Hepatocyte (in vitro differentiated cells): ENCODE data around the gene ACAD9. TPM values are rescaled to one million over a fixed set of nuclear protein-coding genes. Genes with fewer than 3 reads are reported as not detected.

Source experiments
- DNase-seq: peaks from one replicate; pipeline ENCODE4 v3.0.0-alpha.2; 2016; ENCODE audit warnings: low spot score
- H2AFZ ChIP-seq: fragments of 200-600 bp; sonication (generic); 2 replicates; pipeline ENCODE4 v1.6.0; 2016; ENCODE audit warnings: antibody characterized with exemption, mild to moderate bottlenecking
- H3K27ac ChIP-seq: fragments of 200-600 bp; sonication (generic); 2 replicates; pipeline ENCODE4 v1.5.1; 2016; ENCODE audit warnings: mild to moderate bottlenecking
- H3K27me3 ChIP-seq: fragments of 200-600 bp; sonication (generic); 2 replicates; pipeline ENCODE4 v1.6.1; 2016
- H3K36me3 ChIP-seq: fragments of 200-600 bp; sonication (generic); replicated peaks from 2 replicates; pipeline ENCODE4 v1.5.1; 2016; ENCODE audit warnings: low read depth; ENCODE audit not compliant: insufficient read depth
- H3K4me1 ChIP-seq: fragments of 200-600 bp; sonication (generic); 2 replicates; pipeline ENCODE4 v1.5.1; 2016; ENCODE audit warnings: mild to moderate bottlenecking, moderate library complexity; ENCODE audit not compliant: insufficient read depth
- H3K4me2 ChIP-seq: fragments of 200-600 bp; sonication (generic); 2 replicates; pipeline ENCODE4 v1.6.0; 2016
- H3K4me3 ChIP-seq: fragments of 200-600 bp; sonication (generic); 2 replicates; pipeline ENCODE4 v1.5.1; 2016; ENCODE audit warnings: mild to moderate bottlenecking
- H3K79me2 ChIP-seq: fragments of 200-600 bp; sonication (generic); 2 replicates; pipeline ENCODE4 v1.6.0; 2017; ENCODE audit warnings: mild to moderate bottlenecking
- H3K9me2 ChIP-seq: fragments of 200-600 bp; sonication (generic); replicated peaks from 2 replicates; pipeline ENCODE4 v1.6.0; 2017; ENCODE audit warnings: mild to moderate bottlenecking; ENCODE audit not compliant: insufficient read depth
- H3K9me3 ChIP-seq: fragments of 200-600 bp; sonication (generic); 2 replicates; pipeline ENCODE4 v1.5.1; 2016; ENCODE audit warnings: low read depth, mild to moderate bottlenecking
- H4K20me1 ChIP-seq: fragments of 200-600 bp; sonication (generic); 2 replicates; pipeline ENCODE4 v1.6.0; 2016; ENCODE audit warnings: mild to moderate bottlenecking; ENCODE audit not compliant: insufficient read depth, poor library complexity, severe bottlenecking
- EZH2 ChIP-seq: fragments of 200-600 bp; sonication (generic); IDR thresholded peaks from 2 replicates; pipeline ENCODE4 v1.6.1; 2016; ENCODE audit warnings: antibody characterized with exemption, mild to moderate bottlenecking, borderline replicate concordance
- EZH2phosphoT487 ChIP-seq: fragments of 200-600 bp; sonication (generic); IDR thresholded peaks from one replicate; pipeline ENCODE4 v1.6.1; 2018; ENCODE audit warnings: antibody characterized with exemption, mild to moderate bottlenecking, low read depth, moderate library complexity; ENCODE audit not compliant: unreplicated experiment, severe bottlenecking
- WGBS: methylation state at CpG from one replicate; pipeline ENCODE4 v1.1.6; 2016; ENCODE audit warnings: low lambda C conversion rate; ENCODE audit errors: missing lambda C conversion rate; 5-methylcytosine and 5-hydroxymethylcytosine counted together
- polyA plus RNA-seq: library from polyadenylated mRNA; unstranded; fragments of >200 nt; fragmentation: Nextera tagmentation; extraction: Ambion mirVana; gene quantifications from 2 replicates; pipeline ENCODE4 v1.2.1, GENCODE V29; 2016
- total RNA-seq: library from RNA; depleted of rRNA; stranded (reverse); fragments of >200 nt; gene quantifications from 2 replicates; pipeline ENCODE4 v1.2.3, GENCODE V29; 2014
- TF ChIP-seq, protein P1 (sequence below): fragments of 200-600 bp; sonication (generic); IDR thresholded peaks from 2 replicates; pipeline ENCODE4 v1.5.1; 2016; ENCODE audit warnings: antibody characterized with exemption, mild to moderate bottlenecking; ENCODE audit not compliant: poor library complexity

The ACAD9 gene
- total and polyA plus RNA-seq, 2 experiments from 2014 or later, result 32.0 to 33.8 TPM

DNA sequence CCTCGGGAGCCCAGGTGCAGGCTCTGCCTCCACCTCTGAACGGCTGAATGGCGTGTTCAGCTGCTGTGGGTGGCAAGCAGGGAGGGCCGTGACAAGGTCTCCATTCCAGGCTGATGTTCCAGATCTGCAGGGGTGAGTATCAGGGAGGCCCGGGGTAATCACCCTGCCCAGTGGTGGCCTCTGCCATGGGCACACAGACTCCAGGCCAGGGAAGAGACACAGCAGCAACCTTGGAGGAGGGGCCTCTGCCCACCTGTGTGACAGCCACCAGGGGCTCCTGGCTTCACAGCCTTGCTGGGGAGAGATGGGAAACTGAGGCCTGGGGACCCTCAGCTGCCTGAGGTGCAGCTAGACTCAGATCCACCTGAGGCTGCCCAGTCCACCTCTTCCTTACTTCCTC lies 25.6 kb upstream of the ACAD9 start:
- no peaks in the 10 kb centered on the region for H3K9me2 ChIP-seq
- no peaks in the 10 kb centered on the region for H3K27me3 ChIP-seq
- H2AFZ ChIP-seq, result no peak overlapping the region
- H3K4me1 ChIP-seq, result no peaks in the 10 kb centered on the region
- TF ChIP-seq EZH2 (no peak), EZH2phosphoT487 (no peak)
- TF ChIP-seq, protein P1, sequence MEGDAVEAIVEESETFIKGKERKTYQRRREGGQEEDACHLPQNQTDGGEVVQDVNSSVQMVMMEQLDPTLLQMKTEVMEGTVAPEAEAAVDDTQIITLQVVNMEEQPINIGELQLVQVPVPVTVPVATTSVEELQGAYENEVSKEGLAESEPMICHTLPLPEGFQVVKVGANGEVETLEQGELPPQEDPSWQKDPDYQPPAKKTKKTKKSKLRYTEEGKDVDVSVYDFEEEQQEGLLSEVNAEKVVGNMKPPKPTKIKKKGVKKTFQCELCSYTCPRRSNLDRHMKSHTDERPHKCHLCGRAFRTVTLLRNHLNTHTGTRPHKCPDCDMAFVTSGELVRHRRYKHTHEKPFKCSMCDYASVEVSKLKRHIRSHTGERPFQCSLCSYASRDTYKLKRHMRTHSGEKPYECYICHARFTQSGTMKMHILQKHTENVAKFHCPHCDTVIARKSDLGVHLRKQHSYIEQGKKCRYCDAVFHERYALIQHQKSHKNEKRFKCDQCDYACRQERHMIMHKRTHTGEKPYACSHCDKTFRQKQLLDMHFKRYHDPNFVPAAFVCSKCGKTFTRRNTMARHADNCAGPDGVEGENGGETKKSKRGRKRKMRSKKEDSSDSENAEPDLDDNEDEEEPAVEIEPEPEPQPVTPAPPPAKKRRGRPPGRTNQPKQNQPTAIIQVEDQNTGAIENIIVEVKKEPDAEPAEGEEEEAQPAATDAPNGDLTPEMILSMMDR, result no peak
- no peak overlapping the region for H3K27ac ChIP-seq
- no peaks in the 10 kb centered on the region for H4K20me1 ChIP-seq
- no peaks in the 10 kb centered on the region for H3K36me3 ChIP-seq
- H3K4me3 ChIP-seq, result no peak overlapping the region
- DNase-seq, result no peak
- H3K9me3 ChIP-seq, result no peaks in the 10 kb centered on the region
- no peaks in the 10 kb centered on the region for H3K79me2 ChIP-seq
- no peak overlapping the region for H3K4me2 ChIP-seq
- 96% methylated on average over 5 of the region's 5 CpGs for WGBS

DNA sequence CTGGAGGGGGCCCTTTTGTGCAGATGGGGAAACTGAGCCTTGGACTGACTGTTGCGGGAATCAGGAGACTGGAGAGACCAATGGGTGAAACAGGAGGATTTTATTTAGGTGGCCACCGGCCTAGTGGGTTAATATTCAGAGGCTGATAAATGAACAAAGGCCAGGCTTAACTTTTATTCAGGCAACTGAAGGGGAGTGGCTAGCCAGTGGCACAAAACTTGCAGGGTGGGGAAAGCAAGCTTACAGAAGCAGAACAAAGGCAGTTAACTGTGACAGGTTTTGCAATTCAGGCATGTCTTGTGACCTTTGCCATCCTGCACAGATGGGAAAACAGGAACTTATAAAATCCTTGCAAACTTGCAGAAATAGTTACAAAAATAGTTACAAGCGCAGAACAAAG lies 24.9 kb upstream of the ACAD9 start:
- Histone ChIP-seq H4K20me1 (no peaks in the 10 kb centered on the region), H3K9me2 (no peaks in the 10 kb centered on the region), H3K4me3 (no peak overlapping the region), H3K36me3 (no peaks in the 10 kb centered on the region), H3K9me3 (no peaks in the 10 kb centered on the region), H3K4me1 (no peaks in the 10 kb centered on the region), H3K27ac (no peak overlapping the region), H2AFZ (no peak overlapping the region), H3K4me2 (no peak overlapping the region), H3K27me3 (no peaks in the 10 kb centered on the region), H3K79me2 (no peaks in the 10 kb centered on the region)
- DNase-seq, result no peak
- WGBS, result 94% methylated on average over 3 of the region's 3 CpGs
- TF ChIP-seq EZH2 (no peak), EZH2phosphoT487 (no peak)
- TF ChIP-seq, protein P1, result no peak

DNA sequence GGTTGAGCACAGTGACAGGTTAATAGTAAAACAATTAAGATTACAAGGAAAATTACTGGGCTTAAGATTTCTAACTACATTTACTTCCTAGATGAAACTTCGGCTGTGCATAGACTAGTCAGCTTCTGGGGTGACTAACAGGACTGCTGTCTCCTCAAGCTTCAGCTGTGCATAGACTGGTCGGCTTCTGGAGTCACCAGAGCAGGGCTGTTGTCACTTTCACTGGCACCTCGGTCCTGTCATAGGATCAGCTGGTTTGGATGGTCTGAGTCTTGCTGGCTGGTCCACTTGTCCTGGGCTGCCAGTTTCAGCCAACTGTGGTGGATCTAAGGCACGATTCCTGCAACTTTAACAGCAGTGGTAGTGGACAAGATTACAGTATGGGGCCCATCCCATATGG lies 23.9 kb upstream of the ACAD9 start:
- TF ChIP-seq EZH2phosphoT487 (no peak), EZH2 (no peak)
- TF ChIP-seq, protein P1, result no peak
- Histone ChIP-seq H3K27ac (no peak overlapping the region), H2AFZ (no peak overlapping the region), H4K20me1 (no peaks in the 10 kb centered on the region), H3K9me3 (no peaks in the 10 kb centered on the region), H3K4me1 (no peaks in the 10 kb centered on the region), H3K9me2 (no peaks in the 10 kb centered on the region), H3K4me3 (no peak overlapping the region), H3K79me2 (no peaks in the 10 kb centered on the region), H3K36me3 (no peaks in the 10 kb centered on the region), H3K27me3 (no peaks in the 10 kb centered on the region), H3K4me2 (no peak overlapping the region)
- DNase-seq, result no peak
- WGBS, result 69% methylated on average over 4 of the region's 4 CpGs

DNA sequence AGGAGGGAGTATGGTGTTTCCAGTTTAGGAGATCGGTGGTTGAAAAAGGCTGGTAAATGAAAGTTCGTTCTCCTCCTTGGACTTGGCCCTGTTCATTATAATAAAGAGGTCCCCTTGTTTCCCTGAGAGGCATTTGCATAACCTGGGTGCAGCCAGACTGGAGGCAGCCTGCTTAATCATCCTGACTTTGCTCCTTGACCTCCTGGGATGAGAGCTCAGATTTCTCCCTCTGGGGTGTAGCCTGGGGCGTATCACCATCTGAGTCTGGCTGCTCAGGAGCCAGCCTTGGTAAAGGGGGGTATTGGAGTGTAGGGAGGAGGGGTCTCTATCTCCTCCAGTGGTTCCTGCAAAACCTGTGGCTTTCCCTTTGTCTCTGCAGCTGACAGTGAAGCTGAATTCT lies 21.3 kb upstream of the ACAD9 start:
- no peaks in the 10 kb centered on the region for H3K9me3 ChIP-seq
- no peaks in the 10 kb centered on the region for H3K36me3 ChIP-seq
- H3K4me1 ChIP-seq, result no peaks in the 10 kb centered on the region
- H3K4me3 ChIP-seq, result no peak overlapping the region
- no peaks in the 10 kb centered on the region for H3K27me3 ChIP-seq
- H2AFZ ChIP-seq, result no peak overlapping the region
- DNase-seq, result no peak
- no peaks in the 10 kb centered on the region for H4K20me1 ChIP-seq
- no peak overlapping the region for H3K27ac ChIP-seq
- H3K79me2 ChIP-seq, result no peaks in the 10 kb centered on the region
- H3K4me2 ChIP-seq, result no peak overlapping the region
- WGBS, result 81% methylated on average over 3 of the region's 3 CpGs
- no peaks in the 10 kb centered on the region for H3K9me2 ChIP-seq
- TF ChIP-seq, protein P1, result no peak
- no peak for TF ChIP-seq EZH2
- TF ChIP-seq EZH2phosphoT487, result no peak
